IMR-90 (cell line): Measurements from ENCODE around the gene ADM5.

Experiments used
- BHLHE40 ChIP-seq: fragments of 150-350 bp; IDR thresholded peaks from 2 replicates; pipeline ENCODE4 v1.6.1; 2016; ENCODE audit warnings: mild to moderate bottlenecking, low read depth, low read length
- CTCF ChIP-seq: conservative IDR thresholded peaks from 2 replicates; pipeline ENCODE4 v1.5.1; 2012; ENCODE audit warnings: mild to moderate bottlenecking, low read depth, low read length, improper control_type of control experiment
- MAFK ChIP-seq: IDR thresholded peaks from 2 replicates; pipeline ENCODE4 v1.6.1; 2012; ENCODE audit warnings: low read depth, low read length, improper control_type of control experiment
- MXI1 ChIP-seq: IDR thresholded peaks from 2 replicates; pipeline ENCODE4 v1.6.1; 2012; ENCODE audit warnings: low read depth, mild to moderate bottlenecking, low read length, moderate library complexity, borderline replicate concordance
- NFE2L2 ChIP-seq: fragments of 150-350 bp; IDR thresholded peaks from 2 replicates; pipeline ENCODE4 v1.6.1; 2016; ENCODE audit warnings: low read depth, mild to moderate bottlenecking, low read length
- POLR2A ChIP-seq: IDR thresholded peaks from 2 replicates; pipeline ENCODE4 v1.6.1; 2012; ENCODE audit warnings: mild to moderate bottlenecking, low read depth, low read length
- RAD21 ChIP-seq: IDR thresholded peaks from 2 replicates; pipeline ENCODE4 v1.6.1; 2012; ENCODE audit warnings: low read length, improper control_type of control experiment
- RFX5 ChIP-seq: IDR thresholded peaks from 2 replicates; pipeline ENCODE4 v1.8.0; 2012; ENCODE audit warnings: low read depth, mild to moderate bottlenecking, low read length, moderate library complexity
- USF2 ChIP-seq: fragments of 150-350 bp; IDR thresholded peaks from 2 replicates; pipeline ENCODE4 v1.6.1; 2017; ENCODE audit warnings: mild to moderate bottlenecking, antibody characterized with exemption, low read length, low read depth

GRCh38 chr19:49653466-49653806 lies 36.0 kb upstream of the ADM5 start:
- no peak for TF ChIP-seq POLR2A
- no peak for TF ChIP-seq CTCF
- no peak for TF ChIP-seq MXI1
- no peak for TF ChIP-seq RFX5
- TF ChIP-seq RAD21: no peak
- no peak for TF ChIP-seq NFE2L2
- no peak for TF ChIP-seq BHLHE40
- TF ChIP-seq MAFK: no peak
- TF ChIP-seq USF2: no peak
